GM23338 (cell line): ENCODE data around the gene EEA1. TPM values are rescaled to one million over a fixed set of nuclear protein-coding genes. Genes with fewer than 3 reads are reported as not detected.

ENCODE experiments used
- ATAC-seq: fragments of 200-7000 bp; cut with Tn5 transposase; 3 replicates; pipeline ENCODE4 v1.9.1; 2020
- DNase-seq: peaks from one replicate; pipeline ENCODE4 v3.0.0-alpha.2; 2015; ENCODE audit warnings: low spot score
- H2AFZ ChIP-seq: fragments of 200-600 bp; sonication (generic); 2 replicates; pipeline ENCODE4 v1.8.0; 2016; ENCODE audit warnings: antibody characterized with exemption, mild to moderate bottlenecking, moderate library complexity
- H3F3A ChIP-seq: fragments of 200-600 bp; sonication (generic); replicated peaks from 2 replicates; pipeline ENCODE4 v1.8.0; 2017; ENCODE audit warnings: antibody characterized with exemption, mixed run types, low read depth
- H3K27ac ChIP-seq: fragments of 200-600 bp; sonication (generic); 2 replicates; pipeline ENCODE4 v1.6.1; 2016; ENCODE audit warnings: low read depth
- H3K27me3 ChIP-seq: fragments of 200-600 bp; sonication (generic); 2 replicates; pipeline ENCODE4 v1.8.0; 2016; ENCODE audit warnings: mild to moderate bottlenecking, mixed run types, moderate library complexity; ENCODE audit not compliant: insufficient read depth
- H3K36me3 ChIP-seq: fragments of 200-600 bp; sonication (generic); 2 replicates; pipeline ENCODE4 v1.8.0; 2016; ENCODE audit warnings: mild to moderate bottlenecking; ENCODE audit not compliant: insufficient read depth
- H3K4me1 ChIP-seq: fragments of 200-600 bp; sonication (generic); 2 replicates; pipeline ENCODE4 v1.8.0; 2016; ENCODE audit warnings: mild to moderate bottlenecking, moderate library complexity; ENCODE audit not compliant: insufficient read depth
- H3K4me2 ChIP-seq: fragments of 200-600 bp; sonication (generic); 2 replicates; pipeline ENCODE4 v1.7.1; 2017; ENCODE audit warnings: mixed run types
- H3K4me3 ChIP-seq: fragments of 200-600 bp; sonication (generic); 2 replicates; pipeline ENCODE4 v1.6.1; 2016; ENCODE audit warnings: mixed run types
- H3K79me2 ChIP-seq: fragments of 200-600 bp; sonication (generic); replicated peaks from 2 replicates; pipeline ENCODE4 v1.8.0; 2017; ENCODE audit warnings: mild to moderate bottlenecking; ENCODE audit not compliant: insufficient read depth
- H3K9me2 ChIP-seq: fragments of 200-600 bp; sonication (generic); 2 replicates; pipeline ENCODE4 v1.8.0; 2017; ENCODE audit not compliant: insufficient read depth
- H4K20me1 ChIP-seq: fragments of 200-600 bp; sonication (generic); replicated peaks from 2 replicates; pipeline ENCODE4 v1.8.0; 2017; ENCODE audit warnings: mild to moderate bottlenecking; ENCODE audit not compliant: insufficient read depth
- H3K27ac Mint-ChIP-seq: 2 replicates; pipeline ENCODE4 v1.8.0; 2020; ENCODE audit warnings: inconsistent platforms, mild to moderate bottlenecking, moderate library complexity, mixed read lengths
- H3K27me3 Mint-ChIP-seq: 3 replicates; pipeline ENCODE4 v1.8.0; 2022; ENCODE audit warnings: low read depth, mild to moderate bottlenecking, moderate library complexity, mixed read lengths, inconsistent platforms; ENCODE audit not compliant: insufficient read depth, poor library complexity
- H3K36me3 Mint-ChIP-seq: 3 replicates; pipeline ENCODE4 v1.8.0; 2021; ENCODE audit warnings: low read depth, mild to moderate bottlenecking, inconsistent platforms, moderate library complexity, mixed read lengths
- H3K4me1 Mint-ChIP-seq: 3 replicates; pipeline ENCODE4 v1.8.0; 2020; ENCODE audit warnings: mild to moderate bottlenecking, inconsistent platforms, mixed read lengths
- H3K4me3 Mint-ChIP-seq: 3 replicates; pipeline ENCODE4 v1.8.0; 2021; ENCODE audit warnings: moderate library complexity, mild to moderate bottlenecking, inconsistent platforms, mixed read lengths
- H3K9me3 Mint-ChIP-seq: 3 replicates; pipeline ENCODE4 v1.8.0; 2020; ENCODE audit warnings: moderate library complexity, mild to moderate bottlenecking, inconsistent platforms, mixed read lengths
- ETS1 ChIP-seq: IDR thresholded peaks from 2 replicates; pipeline ENCODE4 v1.6.1; 2016; ENCODE audit warnings: antibody characterized with exemption
- EZH2 ChIP-seq: fragments of 200-600 bp; sonication (generic); IDR thresholded peaks from one replicate; pipeline ENCODE4 v1.8.0; 2017; ENCODE audit warnings: antibody characterized with exemption, mild to moderate bottlenecking, low read depth; ENCODE audit not compliant: unreplicated experiment
- JUNB ChIP-seq: IDR thresholded peaks from one replicate; pipeline ENCODE4 v1.6.1; 2016; ENCODE audit warnings: antibody characterized with exemption; ENCODE audit not compliant: unreplicated experiment
- ZNF114 ChIP-seq: fragments of 250-450 bp; sonication (Bioruptor Pico); IDR thresholded peaks from 2 replicates; pipeline ENCODE4 v1.5.0; 2020; ENCODE audit warnings: mild to moderate bottlenecking, moderate library complexity
- ZNF331 ChIP-seq: fragments of 250-450 bp; sonication (Bioruptor Pico); IDR thresholded peaks from 2 replicates; pipeline ENCODE4 v1.5.0; 2020; ENCODE audit warnings: low read depth, mild to moderate bottlenecking, moderate library complexity
- polyA plus RNA-seq: library from polyadenylated mRNA; unstranded; fragments of >200 nt; fragmentation: Nextera tagmentation; extraction: Ambion mirVana; gene quantifications from 2 replicates; pipeline ENCODE4 v1.2.1, GENCODE V29; 2016
- small RNA-seq: library from RNA; depleted of rRNA; stranded (forward); fragments of <200 nt; gene quantifications from one replicate; pipeline ENCODE3, GENCODE V24; 2014; ENCODE audit warnings: low replicate concordance
- total RNA-seq: library from RNA; depleted of rRNA; stranded (reverse); fragments of >200 nt; shearing (Covaris generic); gene quantifications from 2 replicates; pipeline ENCODE4 v1.2.3, GENCODE V29; 2014; rRNA removed
- TF ChIP-seq, protein P1 (sequence below): IDR thresholded peaks from one replicate; pipeline ENCODE4 v1.6.1; 2018; ENCODE audit warnings: antibody characterized with exemption; ENCODE audit not compliant: unreplicated experiment

EEA1 gene
- total and polyA plus RNA-seq, 2 experiments from 2014 or later = 10.0 to 41.1 TPM

DNA sequence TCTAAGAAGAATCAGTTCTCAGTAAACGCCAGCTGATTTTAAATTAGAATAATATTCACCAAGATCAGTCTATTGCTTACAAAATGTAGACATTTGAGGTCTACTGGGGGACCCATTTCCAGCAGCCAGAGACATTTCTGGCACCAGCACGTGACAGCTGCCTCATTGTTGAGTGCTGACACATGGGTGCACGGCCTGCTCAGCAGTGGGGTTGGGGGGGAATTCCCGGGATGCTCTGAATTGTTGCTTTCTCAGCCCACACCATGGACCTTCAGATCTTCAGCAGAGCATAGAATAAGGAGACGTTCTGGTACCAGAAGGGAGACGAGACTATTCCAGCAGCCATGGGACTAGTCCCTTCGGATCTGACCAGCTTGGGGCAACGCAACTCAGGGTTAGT, 208.0 kb downstream of the EEA1 start:
- Histone ChIP-seq H3K4me3 (no peak overlapping the region), H4K20me1 (no peaks in the 10 kb centered on the region), H3K4me1 (no peaks in the 10 kb centered on the region), H3K36me3 (peaks cover 4% of the 10 kb centered on the region; the same call in 1 of the 2 replicates), H3K79me2 (no peaks in the 10 kb centered on the region), H3K27ac (no peak overlapping the region), H3K27me3 (no peaks in the 10 kb centered on the region), H3K4me2 (no peak overlapping the region), H2AFZ (peak overlapping the region; percentile 50; the same call in 1 of the 2 replicates), H3F3A (no peaks in the 10 kb centered on the region), H3K9me2 (no peaks in the 10 kb centered on the region; the same call in 1 of the 2 replicates)
- Mint-ChIP-seq H3K36me3 (peaks cover 4% of the 10 kb centered on the region; the same call in 2 of the 3 replicates), H3K27me3 (peaks cover 2% of the 10 kb centered on the region), H3K4me3 (no peak overlapping the region), H3K4me1 (peaks cover 12% of the 10 kb centered on the region; the same call in 2 of the 3 replicates), H3K9me3 (peaks cover 10% of the 10 kb centered on the region), H3K27ac (no peak overlapping the region)
- TF ChIP-seq ZNF114 (CRISPR knock-in tag) = no peak
- no peak for TF ChIP-seq JUNB
- no peak for TF ChIP-seq EZH2
- no peak for TF ChIP-seq ZNF331
- TF ChIP-seq ETS1 = no peak
- TF ChIP-seq, protein P1, sequence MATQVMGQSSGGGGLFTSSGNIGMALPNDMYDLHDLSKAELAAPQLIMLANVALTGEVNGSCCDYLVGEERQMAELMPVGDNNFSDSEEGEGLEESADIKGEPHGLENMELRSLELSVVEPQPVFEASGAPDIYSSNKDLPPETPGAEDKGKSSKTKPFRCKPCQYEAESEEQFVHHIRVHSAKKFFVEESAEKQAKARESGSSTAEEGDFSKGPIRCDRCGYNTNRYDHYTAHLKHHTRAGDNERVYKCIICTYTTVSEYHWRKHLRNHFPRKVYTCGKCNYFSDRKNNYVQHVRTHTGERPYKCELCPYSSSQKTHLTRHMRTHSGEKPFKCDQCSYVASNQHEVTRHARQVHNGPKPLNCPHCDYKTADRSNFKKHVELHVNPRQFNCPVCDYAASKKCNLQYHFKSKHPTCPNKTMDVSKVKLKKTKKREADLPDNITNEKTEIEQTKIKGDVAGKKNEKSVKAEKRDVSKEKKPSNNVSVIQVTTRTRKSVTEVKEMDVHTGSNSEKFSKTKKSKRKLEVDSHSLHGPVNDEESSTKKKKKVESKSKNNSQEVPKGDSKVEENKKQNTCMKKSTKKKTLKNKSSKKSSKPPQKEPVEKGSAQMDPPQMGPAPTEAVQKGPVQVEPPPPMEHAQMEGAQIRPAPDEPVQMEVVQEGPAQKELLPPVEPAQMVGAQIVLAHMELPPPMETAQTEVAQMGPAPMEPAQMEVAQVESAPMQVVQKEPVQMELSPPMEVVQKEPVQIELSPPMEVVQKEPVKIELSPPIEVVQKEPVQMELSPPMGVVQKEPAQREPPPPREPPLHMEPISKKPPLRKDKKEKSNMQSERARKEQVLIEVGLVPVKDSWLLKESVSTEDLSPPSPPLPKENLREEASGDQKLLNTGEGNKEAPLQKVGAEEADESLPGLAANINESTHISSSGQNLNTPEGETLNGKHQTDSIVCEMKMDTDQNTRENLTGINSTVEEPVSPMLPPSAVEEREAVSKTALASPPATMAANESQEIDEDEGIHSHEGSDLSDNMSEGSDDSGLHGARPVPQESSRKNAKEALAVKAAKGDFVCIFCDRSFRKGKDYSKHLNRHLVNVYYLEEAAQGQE = no peak
- ATAC-seq = no peak
- no peak for DNase-seq

Small RNA genes lying within 50 kb of the gene (small RNA-seq; reads per million reads assigned to genes)
- gene RNU6-1329P = 0.70 reads per million, percentile 48 among the genes with 10 or more reads in this experiment

Other genes with a start within 250 kb of the EEA1 start
- not detected in 2 replicates for gene PLEKHG7, start 226.3 kb downstream of the EEA1 start, total RNA-seq
- gene PLEKHG7, start 226.3 kb downstream of the EEA1 start, polyA plus RNA-seq = not detected in 2 replicates